Mucosa of rectum (tissue), 2 donors: ENCODE data around the gene PCDHB6.
"Not testable (repeated sequence)": the region's sequence is repeated elsewhere in the genome, so short reads cannot be mapped to it uniquely, and the experiment has no call there.

Source experiments
- H3K27ac ChIP-seq, 2 donors: one replicate each; pipeline ENCODE4 v1.7.0; 2013; ENCODE audit warnings: inconsistent platforms in 2 of 2, low read depth in 2 of 2, low read length in 2 of 2
- H3K27me3 ChIP-seq, 2 donors: one replicate each; pipeline ENCODE4 v1.7.0; 2013; ENCODE audit warnings: low read length in 2 of 2; ENCODE audit not compliant: control insufficient read depth in 2 of 2, insufficient read depth in 2 of 2
- H3K36me3 ChIP-seq, 2 donors: one replicate each; pipeline ENCODE4 v1.7.0; 2013; ENCODE audit warnings: low read length in 2 of 2; ENCODE audit not compliant: control insufficient read depth in 2 of 2, insufficient read depth in 2 of 2
- H3K4me1 ChIP-seq, 2 donors: one replicate each; pipeline ENCODE4 v1.7.0; 2013; ENCODE audit warnings: low read length in 2 of 2, mild to moderate bottlenecking in 1 of 2; ENCODE audit not compliant: control insufficient read depth in 2 of 2, insufficient read depth in 2 of 2
- H3K4me3 ChIP-seq, 2 donors: one replicate each; pipeline ENCODE4 v1.7.0; 2013; ENCODE audit warnings: low read length in 2 of 2
- H3K9ac ChIP-seq, 2 donors: one replicate each; pipeline ENCODE4 v1.7.0; 2013; ENCODE audit warnings: low read length in 2 of 2, low read depth in 1 of 2, mild to moderate bottlenecking in 1 of 2
- H3K9me3 ChIP-seq, 2 donors: one replicate each; pipeline ENCODE4 v1.7.0; 2013; ENCODE audit warnings: low read length in 2 of 2; ENCODE audit not compliant: control insufficient read depth in 2 of 2
- donor health status: healthy.
- donor health status: Normal muscosa, but diverticular disease.

The PCDHB6 gene

DNA sequence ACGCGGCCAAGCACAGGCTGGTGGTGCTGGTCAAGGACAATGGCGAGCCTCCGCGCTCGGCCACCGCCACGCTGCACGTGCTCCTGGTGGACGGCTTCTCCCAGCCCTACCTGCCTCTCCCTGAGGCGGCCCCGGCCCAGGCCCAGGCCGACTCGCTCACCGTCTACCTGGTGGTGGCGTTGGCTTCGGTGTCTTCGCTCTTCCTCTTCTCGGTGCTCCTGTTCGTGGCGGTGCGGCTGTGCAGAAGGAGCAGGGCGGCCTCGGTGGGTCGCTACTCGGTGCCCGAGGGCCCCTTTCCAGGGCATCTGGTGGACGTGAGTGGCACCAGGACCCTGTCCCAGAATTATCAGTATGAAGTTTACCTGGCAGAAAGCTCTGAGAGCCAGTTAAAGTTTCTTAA, 8.0 kb downstream of the PCDHB6 start:
- not testable (repeated sequence) for H3K4me1 ChIP-seq, H3K27ac ChIP-seq, H3K27me3 ChIP-seq, H3K36me3 ChIP-seq, H3K9ac ChIP-seq, H3K4me3 ChIP-seq, H3K9me3 ChIP-seq

DNA sequence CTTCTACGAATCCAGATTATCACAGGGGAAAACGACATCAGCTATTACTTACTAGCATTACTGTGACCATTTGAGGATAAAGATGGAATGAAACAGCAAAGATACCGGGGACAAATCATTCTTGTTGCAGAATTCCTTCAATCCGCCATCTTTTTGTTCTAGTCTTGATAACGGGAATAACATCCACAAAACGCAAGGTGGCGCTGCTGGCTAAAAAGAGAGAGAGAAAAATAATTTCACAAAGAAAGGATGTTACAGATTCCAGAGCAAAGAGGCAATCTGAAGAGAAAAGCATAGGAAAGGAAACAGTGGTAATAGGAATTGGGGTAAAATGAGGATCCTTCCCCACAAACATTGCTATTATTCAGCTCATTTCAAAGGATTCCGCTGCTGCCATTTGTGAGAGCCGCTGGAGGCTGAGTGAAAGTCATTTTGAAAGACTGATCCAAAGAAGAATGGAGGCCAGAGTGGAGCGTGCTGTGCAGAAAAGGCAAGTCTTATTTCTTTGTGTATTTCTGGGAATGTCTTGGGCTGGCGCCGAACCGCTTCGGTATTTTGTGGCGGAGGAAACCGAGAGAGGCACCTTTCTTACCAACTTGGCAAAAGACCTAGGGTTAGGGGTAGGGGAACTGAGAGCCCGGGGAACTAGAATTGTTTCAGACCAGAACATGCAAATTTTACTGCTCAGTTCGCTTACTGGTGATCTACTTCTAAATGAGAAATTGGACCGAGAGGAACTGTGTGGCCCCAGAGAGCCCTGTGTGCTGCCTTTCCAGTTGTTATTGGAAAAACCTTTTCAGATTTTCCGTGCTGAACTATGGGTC, 22.7 kb downstream of the PCDHB6 start, which contains the start of gene PCDHB7:
TSS of gene PCDHB7 (plus strand) at position 264 of the 824 bp plus-strand sequence. CDS start at position 456, 192 bp downstream.
- Histone ChIP-seq H3K9me3 (peaks cover 0 to 17% of the 10 kb centered on the region in 2 donors), H3K9ac (no peak within 1 kb of the TSS), H3K27ac (no peak within 1 kb of the TSS), H3K27me3 (no peaks in the 10 kb centered on the region), H3K4me3 (peak within 1 kb of the TSS; percentile 6 to 35), H3K4me1 (no peaks in the 10 kb centered on the region), H3K36me3 (no peaks in the 10 kb centered on the region)

DNA sequence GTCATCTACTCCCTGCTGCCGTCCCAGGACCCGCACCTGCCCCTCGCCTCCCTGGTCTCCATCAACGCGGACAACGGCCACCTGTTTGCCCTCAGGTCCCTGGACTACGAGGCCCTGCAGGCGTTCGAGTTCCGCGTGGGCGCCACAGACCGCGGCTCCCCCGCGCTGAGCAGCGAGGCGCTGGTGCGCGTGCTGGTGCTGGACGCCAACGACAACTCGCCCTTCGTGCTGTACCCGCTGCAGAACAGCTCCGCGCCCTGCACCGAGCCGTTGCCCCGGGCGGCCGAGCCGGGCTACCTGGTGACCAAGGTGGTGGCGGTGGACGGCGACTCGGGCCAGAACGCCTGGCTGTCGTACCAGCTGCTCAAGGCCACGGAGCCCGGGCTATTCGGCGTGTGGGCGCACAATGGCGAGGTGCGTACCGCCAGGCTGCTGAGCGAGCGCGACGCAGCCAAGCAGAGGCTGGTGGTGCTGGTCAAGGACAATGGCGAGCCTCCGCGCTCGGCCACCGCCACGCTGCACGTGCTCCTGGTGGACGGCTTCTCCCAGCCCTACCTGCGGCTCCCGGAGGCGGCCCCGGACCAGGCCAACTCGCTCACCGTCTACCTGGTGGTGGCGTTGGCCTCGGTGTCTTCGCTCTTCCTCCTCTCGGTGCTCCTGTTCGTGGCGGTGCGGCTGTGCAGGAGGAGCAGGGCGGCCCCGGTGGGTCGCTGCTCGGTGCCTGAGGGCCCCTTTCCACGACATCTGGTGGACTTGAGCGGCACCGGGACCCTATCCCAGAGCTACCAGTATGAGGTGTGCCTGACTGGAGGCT, 24.6 kb downstream of the PCDHB6 start:
- H3K9ac ChIP-seq, H3K27ac ChIP-seq, H3K4me3 ChIP-seq, H3K27me3 ChIP-seq, H3K36me3 ChIP-seq, H3K4me1 ChIP-seq: not testable (repeated sequence)
- H3K9me3 ChIP-seq, result peaks cover 0 to 23% of the 10 kb centered on the region in 2 donors

DNA sequence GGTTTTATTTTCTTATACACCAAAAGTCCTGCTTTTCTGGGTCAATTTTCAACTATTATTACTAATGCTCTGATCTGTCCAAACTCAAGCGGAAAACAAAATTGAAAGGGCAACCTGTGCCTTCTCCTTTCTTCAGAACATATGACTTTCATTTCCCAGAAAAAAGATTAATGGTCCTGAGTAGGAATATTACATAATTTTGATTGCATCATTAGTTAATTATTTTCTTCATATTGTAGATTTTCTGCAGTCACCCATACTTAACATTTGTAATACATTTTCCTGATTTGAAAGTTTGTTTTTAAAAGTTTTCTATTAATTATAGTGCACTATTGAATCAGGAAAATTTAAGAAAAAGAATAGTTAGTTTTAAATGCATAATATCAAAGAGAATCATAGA, 26.1 kb downstream of the PCDHB6 start:
- no peaks in the 10 kb centered on the region for H3K27me3 ChIP-seq
- no peak overlapping the region for H3K9ac ChIP-seq
- no peaks in the 10 kb centered on the region for H3K4me1 ChIP-seq
- H3K27ac ChIP-seq, result no peak overlapping the region
- no peaks in the 10 kb centered on the region for H3K36me3 ChIP-seq
- peaks cover 0 to 23% of the 10 kb centered on the region in 2 donors for H3K9me3 ChIP-seq
- no peak overlapping the region for H3K4me3 ChIP-seq

DNA sequence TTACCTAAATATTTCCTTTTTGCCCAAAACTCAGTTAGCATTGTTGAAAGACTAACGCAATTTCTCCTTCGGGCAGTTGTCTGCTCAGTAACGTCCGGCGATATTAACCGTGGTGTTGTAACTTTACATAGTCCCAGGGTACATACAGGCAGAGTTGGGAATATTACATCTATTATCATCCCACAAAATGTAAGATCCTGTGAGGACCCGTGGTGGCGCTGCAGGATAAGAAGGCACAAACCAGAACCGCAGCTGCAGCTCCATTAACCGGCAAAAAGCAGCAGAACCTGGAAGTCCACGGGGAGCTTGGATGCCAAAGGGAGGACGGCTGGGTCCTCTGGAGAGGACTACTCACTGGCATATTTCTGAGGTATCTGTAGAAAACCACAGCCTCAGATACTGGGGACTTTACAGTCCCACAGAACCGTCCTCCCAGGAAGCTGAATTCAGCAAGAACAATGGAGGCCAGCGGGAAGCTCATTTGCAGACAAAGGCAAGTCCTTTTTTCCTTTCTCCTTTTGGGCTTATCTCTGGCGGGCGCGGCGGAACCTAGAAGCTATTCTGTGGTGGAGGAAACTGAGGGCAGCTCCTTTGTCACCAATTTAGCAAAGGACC, 27.8 kb downstream of the PCDHB6 start, which contains the start of gene PCDHB8:
TSS of gene PCDHB8 (plus strand) at position 214 of the 615 bp plus-strand sequence. CDS start at position 459, 245 bp downstream.
- not testable (repeated sequence) for H3K4me1 ChIP-seq, H3K4me3 ChIP-seq, H3K36me3 ChIP-seq, H3K9ac ChIP-seq, H3K27me3 ChIP-seq, H3K27ac ChIP-seq
- peaks cover 0 to 23% of the 10 kb centered on the region in 2 donors for H3K9me3 ChIP-seq

DNA sequence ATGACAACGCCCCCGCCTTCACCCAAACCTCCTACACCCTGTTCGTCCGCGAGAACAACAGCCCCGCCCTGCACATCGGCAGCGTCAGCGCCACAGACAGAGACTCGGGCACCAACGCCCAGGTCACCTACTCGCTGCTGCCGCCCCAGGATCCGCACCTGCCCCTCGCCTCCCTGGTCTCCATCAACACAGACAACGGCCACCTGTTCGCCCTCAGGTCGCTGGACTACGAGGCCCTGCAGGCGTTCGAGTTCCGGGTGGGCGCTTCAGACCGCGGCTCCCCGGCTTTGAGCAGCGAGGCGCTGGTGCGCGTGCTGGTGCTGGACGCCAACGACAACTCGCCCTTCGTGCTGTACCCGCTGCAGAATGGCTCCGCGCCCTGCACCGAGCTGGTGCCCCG, 29.5 kb downstream of the PCDHB6 start:
- peaks cover 3 to 23% of the 10 kb centered on the region in 2 donors for H3K9me3 ChIP-seq
- H3K27me3 ChIP-seq, H3K9ac ChIP-seq, H3K27ac ChIP-seq, H3K36me3 ChIP-seq, H3K4me1 ChIP-seq, H3K4me3 ChIP-seq: not testable (repeated sequence)

DNA sequence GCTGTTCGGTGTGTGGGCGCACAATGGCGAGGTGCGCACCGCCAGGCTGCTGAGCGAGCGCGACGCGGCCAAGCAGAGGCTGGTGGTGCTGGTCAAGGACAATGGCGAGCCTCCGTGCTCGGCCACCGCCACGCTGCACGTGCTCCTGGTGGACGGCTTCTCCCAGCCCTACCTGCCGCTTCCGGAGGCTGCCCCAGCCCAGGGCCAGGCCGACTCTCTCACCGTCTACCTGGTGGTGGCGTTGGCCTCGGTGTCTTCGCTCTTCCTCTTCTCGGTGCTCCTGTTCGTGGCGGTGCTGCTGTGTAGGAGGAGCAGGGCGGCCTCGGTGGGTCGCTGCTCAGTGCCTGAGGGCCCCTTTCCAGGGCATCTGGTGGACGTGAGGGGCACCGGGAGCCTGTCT, 30.0 kb downstream of the PCDHB6 start:
- not testable (repeated sequence) for H3K4me3 ChIP-seq, H3K36me3 ChIP-seq, H3K27ac ChIP-seq, H3K9ac ChIP-seq, H3K27me3 ChIP-seq, H3K4me1 ChIP-seq
- H3K9me3 ChIP-seq, result peaks cover 3 to 22% of the 10 kb centered on the region in 2 donors

DNA sequence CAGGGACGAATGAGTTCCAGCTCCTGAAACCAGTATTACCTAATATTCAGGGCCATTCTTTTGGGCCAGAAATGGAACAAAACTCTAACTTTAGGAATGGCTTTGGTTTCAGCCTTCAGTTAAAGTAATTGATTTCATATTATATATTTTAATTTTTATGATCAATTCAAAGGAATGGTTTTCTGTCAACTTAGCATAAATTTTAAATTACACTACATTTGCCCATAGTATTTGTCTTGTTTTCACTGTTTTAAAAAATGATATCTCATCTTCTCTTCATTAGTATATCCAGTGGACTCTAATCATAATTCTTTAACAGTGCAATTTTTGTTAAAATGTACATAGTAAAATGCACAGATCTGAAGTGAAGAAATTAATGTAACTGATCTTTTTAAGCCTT, 30.5 kb downstream of the PCDHB6 start:
- Histone ChIP-seq H3K9ac (no peak overlapping the region), H3K36me3 (no peaks in the 10 kb centered on the region), H3K4me3 (no peak overlapping the region), H3K4me1 (no peaks in the 10 kb centered on the region), H3K9me3 (peaks cover 3 to 18% of the 10 kb centered on the region in 2 donors), H3K27ac (no peak overlapping the region), H3K27me3 (no peaks in the 10 kb centered on the region)

DNA sequence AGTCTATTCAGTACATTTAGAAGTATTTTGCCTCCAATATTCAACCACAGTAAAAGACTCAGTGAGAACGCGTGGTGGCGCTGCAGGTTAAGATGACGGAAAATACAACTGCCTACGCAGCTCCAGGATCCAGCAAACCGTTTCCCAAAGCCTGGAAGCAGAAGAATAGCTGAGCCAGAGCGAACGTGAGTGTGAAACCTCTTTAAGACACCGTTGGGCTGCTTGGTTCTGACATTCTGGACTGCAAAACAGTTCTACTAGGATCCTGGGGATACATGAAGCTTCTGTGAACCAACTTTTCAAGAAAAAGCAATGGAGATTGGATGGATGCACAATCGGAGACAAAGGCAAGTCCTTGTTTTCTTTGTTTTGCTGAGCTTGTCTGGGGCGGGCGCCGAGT, 32.4 kb downstream of the PCDHB6 start, which contains the start of gene PCDHB16:
TSS of gene PCDHB16 (plus strand) at position 140 of the 400 bp plus-strand sequence. CDS start at position 313, 173 bp downstream.
- Histone ChIP-seq H3K27me3 (no peaks in the 10 kb centered on the region), H3K4me3 (peak within 1 kb of the TSS; percentile 17 to 24), H3K9me3 (peaks cover 3 to 10% of the 10 kb centered on the region in 2 donors), H3K36me3 (no peaks in the 10 kb centered on the region), H3K9ac (no peak within 1 kb of the TSS), H3K4me1 (no peaks in the 10 kb centered on the region), H3K27ac (no peak within 1 kb of the TSS)
